SK-N-SH (cell line): Measurements from ENCODE around the gene MYADML2. TPM values are rescaled to one million over a fixed set of nuclear protein-coding genes. Genes with fewer than 3 reads are reported as not detected.

Experiments
- CTCF ChIA-PET: fragments of 300-600, 350-600 bp; formaldehyde crosslinking; extraction: SDS; loops from one replicate; lab custom pipeline; 2021; lab: Yijun Ruan, JAX
- POLR2A ChIA-PET: fragments of 350-600 bp; sonication (Branson Sonifier 250); formaldehyde crosslinking; extraction: SDS; loops from one replicate; lab custom pipeline; 2020; ENCODE audit warnings: antibody characterized with exemption, inconsistent platforms; lab: Yijun Ruan, JAX
- DNase-seq: peaks from one replicate; pipeline ENCODE4 v3.0.0; 2012
- H2AFZ ChIP-seq: fragments of 200-600 bp; sonication (generic); 2 replicates; pipeline ENCODE4 v1.8.1; 2016; ENCODE audit warnings: antibody characterized with exemption, mild to moderate bottlenecking, low read depth
- H3F3A ChIP-seq: fragments of 200-600 bp; sonication (generic); replicated peaks from 2 replicates; pipeline ENCODE3; 2016; ENCODE audit warnings: antibody characterized with exemption, mild to moderate bottlenecking; ENCODE audit not compliant: insufficient read depth
- H3K27ac ChIP-seq, 2 experiments: fragments of 200-500 bp in 1 of 2; fragments of 200-600 bp in 1 of 2; sonication (Bioruptor generic) in 1 of 2; sonication (generic), shearing (Covaris generic) in 1 of 2; 2 replicates each; pipeline versions ENCODE4 v1.5.1 to v1.6.1; 2014 to 2016; ENCODE audit warnings: low read depth in 2 of 2, inconsistent platforms in 1 of 2, low read length in 1 of 2, mild to moderate bottlenecking in 1 of 2, mixed read lengths in 1 of 2
- H3K27me3 ChIP-seq: fragments of 200-600 bp; sonication (generic), shearing (Covaris generic); 2 replicates; pipeline ENCODE4 v1.6.1; 2016; ENCODE audit warnings: mixed run types; ENCODE audit not compliant: insufficient read depth
- H3K36me3 ChIP-seq, 2 experiments: fragments of 200-500 bp in 1 of 2; fragments of 200-600 bp in 1 of 2; sonication (Bioruptor generic) in 1 of 2; sonication (generic) in 1 of 2; replicated peaks in 1 of 2; 2 replicates each; pipeline versions ENCODE3 to v1.5.1; 2014 to 2016; ENCODE audit warnings: low read length in 1 of 2, mild to moderate bottlenecking in 1 of 2; ENCODE audit not compliant: insufficient read depth in 2 of 2, control insufficient read depth in 1 of 2
- H3K4me1 ChIP-seq, 2 experiments: fragments of 200-500 bp in 1 of 2; fragments of 200-600 bp in 1 of 2; sonication (Bioruptor generic) in 1 of 2; sonication (generic), shearing (Covaris generic) in 1 of 2; 2 replicates each; pipeline versions ENCODE4 v1.5.1 to v1.6.1; 2014 to 2016; ENCODE audit warnings: low read depth in 1 of 2, low read length in 1 of 2, mixed run types in 1 of 2; ENCODE audit not compliant: insufficient read depth in 2 of 2, control insufficient read depth in 1 of 2
- H3K4me2 ChIP-seq: fragments of 200-600 bp; sonication (generic), shearing (Covaris generic); 2 replicates; pipeline ENCODE4 v1.6.1; 2017; ENCODE audit warnings: mixed run types
- H3K4me3 ChIP-seq, 2 experiments: fragments of 200-500 bp in 1 of 2; fragments of 200-600 bp in 1 of 2; sonication (Bioruptor generic) in 1 of 2; sonication (generic), shearing (Covaris generic) in 1 of 2; 2 replicates each; pipeline versions ENCODE4 v1.5.1 to v1.8.1; 2014 to 2016; ENCODE audit warnings: low read depth in 2 of 2, inconsistent platforms in 1 of 2, low read length in 1 of 2, mild to moderate bottlenecking in 1 of 2, mixed read lengths in 1 of 2, moderate library complexity in 1 of 2
- H3K79me2 ChIP-seq: fragments of 200-600 bp; sonication (generic); 2 replicates; pipeline ENCODE4 v1.8.1; 2017; ENCODE audit warnings: mild to moderate bottlenecking; ENCODE audit not compliant: insufficient read depth
- H3K9ac ChIP-seq: fragments of 200-600 bp; sonication (generic); 2 replicates; pipeline ENCODE4 v1.6.1; 2017; ENCODE audit warnings: mixed run types
- H3K9me2 ChIP-seq: fragments of 200-600 bp; sonication (generic); 2 replicates; pipeline ENCODE4 v1.6.1; 2017; ENCODE audit warnings: mixed run types
- H3K9me3 ChIP-seq: fragments of 200-600 bp; sonication (generic); 2 replicates; pipeline ENCODE4 v1.6.1; 2017; ENCODE audit warnings: mixed run types, mild to moderate bottlenecking, moderate library complexity
- H4K20me1 ChIP-seq: fragments of 200-600 bp; sonication (generic); 2 replicates; pipeline ENCODE4 v1.6.1; 2017; ENCODE audit warnings: mild to moderate bottlenecking, mixed run types; ENCODE audit not compliant: insufficient read depth
- EP300 ChIP-seq, 2 experiments: IDR thresholded peaks; 2 replicates each; pipeline versions ENCODE4 v1.4.0 to v1.6.1; 2012; ENCODE audit warnings: borderline replicate concordance in 1 of 2, low read depth in 1 of 2, low read length in 1 of 2
- FOSL2 ChIP-seq: IDR thresholded peaks from 2 replicates; pipeline ENCODE4 v1.4.0; 2012; ENCODE audit warnings: low read depth, mild to moderate bottlenecking, moderate library complexity, borderline replicate concordance
- FOXM1 ChIP-seq: IDR thresholded peaks from 2 replicates; pipeline ENCODE4 v1.4.0; 2012; ENCODE audit warnings: low read depth, mild to moderate bottlenecking
- GABPA ChIP-seq: IDR thresholded peaks from 2 replicates; pipeline ENCODE4 v1.4.0; 2012; ENCODE audit warnings: low read depth, mild to moderate bottlenecking
- MXI1 ChIP-seq: IDR thresholded peaks from 2 replicates; pipeline ENCODE4 v1.6.1; 2012; ENCODE audit warnings: mild to moderate bottlenecking, low read depth, low read length, improper control_type of control experiment
- POLR2AphosphoS5 ChIP-seq: IDR thresholded peaks from 2 replicates; pipeline ENCODE4 v1.6.1; 2012; ENCODE audit warnings: low read depth, low read length
- RFX5 ChIP-seq: IDR thresholded peaks from 2 replicates; pipeline ENCODE4 v1.6.1; 2012; ENCODE audit warnings: mild to moderate bottlenecking, improper control_type of control experiment, low read length
- SMC3 ChIP-seq: IDR thresholded peaks from 2 replicates; pipeline ENCODE4 v1.6.1; 2012; ENCODE audit warnings: low read depth, low read length, improper control_type of control experiment
- TAF1 ChIP-seq: IDR thresholded peaks from 2 replicates; pipeline ENCODE4 v1.6.1; 2012; ENCODE audit warnings: low read depth, mild to moderate bottlenecking, low read length, moderate library complexity, borderline replicate concordance
- TCF12 ChIP-seq: IDR thresholded peaks from 2 replicates; pipeline ENCODE4 v1.4.0; 2012
- TEAD4 ChIP-seq: IDR thresholded peaks from 2 replicates; pipeline ENCODE4 v1.4.0; 2012; ENCODE audit warnings: mild to moderate bottlenecking, borderline replicate concordance; ENCODE audit not compliant: insufficient read depth
- WGBS: methylation state at CpG from one replicate; pipeline ENCODE4 v1.1.6; 2017; ENCODE audit warnings: low lambda C conversion rate; 5-methylcytosine and 5-hydroxymethylcytosine counted together
- polyA plus RNA-seq, 3 experiments: library from polyadenylated mRNA; depleted of rRNA; stranded (reverse); fragments of >200 nt; gene quantifications; 2 replicates each; pipeline ENCODE4 v1.2.3, GENCODE V29; 2012
- TF ChIP-seq, protein P1 (sequence below): IDR thresholded peaks from 2 replicates; pipeline ENCODE4 v1.6.1; 2012; ENCODE audit warnings: mild to moderate bottlenecking, low read depth, low read length, moderate library complexity
- TF ChIP-seq, protein P2 (sequence below): IDR thresholded peaks from 2 replicates; pipeline ENCODE4 v1.4.0; 2012; ENCODE audit warnings: low read depth, borderline replicate concordance
- TF ChIP-seq, protein P3 (sequence below): IDR thresholded peaks from 2 replicates; pipeline ENCODE4; 2012
- TF ChIP-seq, protein P4 (sequence below): fragments of 150-350 bp; IDR thresholded peaks from 2 replicates; pipeline ENCODE4 v1.6.1; 2016; ENCODE audit warnings: mild to moderate bottlenecking, low read depth, low read length
- TF ChIP-seq, protein P5 (sequence below): IDR thresholded peaks from 2 replicates; pipeline ENCODE4 v1.4.0; 2012; ENCODE audit warnings: low read depth

MYADML2 gene
- polyA plus RNA-seq, 1 of the 3 experiments (the other 2 are of a cell fraction) = not detected

DNA sequence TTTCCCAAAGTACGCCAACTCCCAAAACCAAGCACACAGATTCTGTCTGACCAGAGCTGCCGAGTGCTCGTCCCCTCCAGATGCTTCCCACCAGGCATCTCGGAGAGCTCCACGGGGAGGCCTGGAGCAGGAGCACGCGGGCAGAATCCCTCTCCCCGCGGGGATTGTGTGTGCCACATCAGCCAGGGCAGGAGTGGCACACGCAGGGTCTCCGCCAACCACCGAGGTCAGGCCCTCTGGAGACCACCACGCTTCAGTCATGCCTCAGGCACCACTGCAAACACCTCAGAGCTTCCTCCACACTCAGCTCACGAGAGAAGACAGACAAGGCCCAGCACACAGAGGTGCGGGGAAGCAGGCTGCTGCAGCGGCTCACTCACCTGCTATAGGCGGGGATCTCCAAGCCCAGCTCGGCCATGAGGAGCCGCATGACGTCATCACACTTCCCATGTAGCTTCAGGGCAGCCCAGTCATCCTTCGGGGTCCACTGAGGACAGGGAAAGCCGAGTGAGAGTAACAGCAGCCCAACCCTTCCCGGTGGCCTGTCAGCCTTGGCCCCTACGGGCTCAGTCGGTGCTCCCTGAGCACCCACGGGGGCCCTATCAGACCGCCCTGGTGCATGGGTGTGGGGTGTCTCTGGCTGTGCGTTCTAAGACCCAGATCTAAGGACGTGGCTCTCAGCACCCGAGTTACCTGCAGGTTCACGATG is 33.5 kb downstream of the MYADML2 start:
- no peaks in the 10 kb centered on the region for H3K9me2 ChIP-seq
- ChIA-PET POLR2A (interaction anchor here (0.8 kb wide), 1 partner anchor 24 kb away, joined by 3 read pairs; the partner anchor contains the start of gene PYCR1), CTCF (interaction anchor here (1.0 to 3.8 kb wide), 9 partner anchors 11 to 241 kb away, joined by 3 to 20 read pairs (median 4); partner anchors contain the start of genes DCXR and NPB)
- no peak overlapping the region for H3K4me3 ChIP-seq
- peaks cover 39% of the 10 kb centered on the region for H4K20me1 ChIP-seq
- peaks cover 40% of the 10 kb centered on the region for H3K79me2 ChIP-seq
- H3F3A ChIP-seq = peaks cover 23% of the 10 kb centered on the region
- H3K9ac ChIP-seq = no peak overlapping the region
- no peaks in the 10 kb centered on the region for H3K27me3 ChIP-seq
- H3K4me1 ChIP-seq = peaks cover 15 to 35% of the 10 kb centered on the region in 2 experiments
- 89% methylated on average over 19 of the region's 31 CpGs for WGBS
- H3K4me2 ChIP-seq = no peak overlapping the region
- H2AFZ ChIP-seq = no peak overlapping the region
- no peaks in the 10 kb centered on the region for H3K9me3 ChIP-seq
- peaks cover 21 to 51% of the 10 kb centered on the region in 2 experiments for H3K36me3 ChIP-seq
- TF ChIP-seq, protein P1, sequence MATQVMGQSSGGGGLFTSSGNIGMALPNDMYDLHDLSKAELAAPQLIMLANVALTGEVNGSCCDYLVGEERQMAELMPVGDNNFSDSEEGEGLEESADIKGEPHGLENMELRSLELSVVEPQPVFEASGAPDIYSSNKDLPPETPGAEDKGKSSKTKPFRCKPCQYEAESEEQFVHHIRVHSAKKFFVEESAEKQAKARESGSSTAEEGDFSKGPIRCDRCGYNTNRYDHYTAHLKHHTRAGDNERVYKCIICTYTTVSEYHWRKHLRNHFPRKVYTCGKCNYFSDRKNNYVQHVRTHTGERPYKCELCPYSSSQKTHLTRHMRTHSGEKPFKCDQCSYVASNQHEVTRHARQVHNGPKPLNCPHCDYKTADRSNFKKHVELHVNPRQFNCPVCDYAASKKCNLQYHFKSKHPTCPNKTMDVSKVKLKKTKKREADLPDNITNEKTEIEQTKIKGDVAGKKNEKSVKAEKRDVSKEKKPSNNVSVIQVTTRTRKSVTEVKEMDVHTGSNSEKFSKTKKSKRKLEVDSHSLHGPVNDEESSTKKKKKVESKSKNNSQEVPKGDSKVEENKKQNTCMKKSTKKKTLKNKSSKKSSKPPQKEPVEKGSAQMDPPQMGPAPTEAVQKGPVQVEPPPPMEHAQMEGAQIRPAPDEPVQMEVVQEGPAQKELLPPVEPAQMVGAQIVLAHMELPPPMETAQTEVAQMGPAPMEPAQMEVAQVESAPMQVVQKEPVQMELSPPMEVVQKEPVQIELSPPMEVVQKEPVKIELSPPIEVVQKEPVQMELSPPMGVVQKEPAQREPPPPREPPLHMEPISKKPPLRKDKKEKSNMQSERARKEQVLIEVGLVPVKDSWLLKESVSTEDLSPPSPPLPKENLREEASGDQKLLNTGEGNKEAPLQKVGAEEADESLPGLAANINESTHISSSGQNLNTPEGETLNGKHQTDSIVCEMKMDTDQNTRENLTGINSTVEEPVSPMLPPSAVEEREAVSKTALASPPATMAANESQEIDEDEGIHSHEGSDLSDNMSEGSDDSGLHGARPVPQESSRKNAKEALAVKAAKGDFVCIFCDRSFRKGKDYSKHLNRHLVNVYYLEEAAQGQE = no peak
- TF ChIP-seq, protein P2, sequence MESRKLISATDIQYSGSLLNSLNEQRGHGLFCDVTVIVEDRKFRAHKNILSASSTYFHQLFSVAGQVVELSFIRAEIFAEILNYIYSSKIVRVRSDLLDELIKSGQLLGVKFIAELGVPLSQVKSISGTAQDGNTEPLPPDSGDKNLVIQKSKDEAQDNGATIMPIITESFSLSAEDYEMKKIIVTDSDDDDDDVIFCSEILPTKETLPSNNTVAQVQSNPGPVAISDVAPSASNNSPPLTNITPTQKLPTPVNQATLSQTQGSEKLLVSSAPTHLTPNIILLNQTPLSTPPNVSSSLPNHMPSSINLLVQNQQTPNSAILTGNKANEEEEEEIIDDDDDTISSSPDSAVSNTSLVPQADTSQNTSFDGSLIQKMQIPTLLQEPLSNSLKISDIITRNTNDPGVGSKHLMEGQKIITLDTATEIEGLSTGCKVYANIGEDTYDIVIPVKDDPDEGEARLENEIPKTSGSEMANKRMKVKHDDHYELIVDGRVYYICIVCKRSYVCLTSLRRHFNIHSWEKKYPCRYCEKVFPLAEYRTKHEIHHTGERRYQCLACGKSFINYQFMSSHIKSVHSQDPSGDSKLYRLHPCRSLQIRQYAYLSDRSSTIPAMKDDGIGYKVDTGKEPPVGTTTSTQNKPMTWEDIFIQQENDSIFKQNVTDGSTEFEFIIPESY = no peak
- no peak for TF ChIP-seq TCF12
- TF ChIP-seq EP300 (IDR thresholded peaks at IDR 0.05; ENCODE audit: borderline replicate concordance in 1 of 2, low read depth in 1 of 2, low read length in 1 of 2) = no peak
- TF ChIP-seq, protein P3, sequence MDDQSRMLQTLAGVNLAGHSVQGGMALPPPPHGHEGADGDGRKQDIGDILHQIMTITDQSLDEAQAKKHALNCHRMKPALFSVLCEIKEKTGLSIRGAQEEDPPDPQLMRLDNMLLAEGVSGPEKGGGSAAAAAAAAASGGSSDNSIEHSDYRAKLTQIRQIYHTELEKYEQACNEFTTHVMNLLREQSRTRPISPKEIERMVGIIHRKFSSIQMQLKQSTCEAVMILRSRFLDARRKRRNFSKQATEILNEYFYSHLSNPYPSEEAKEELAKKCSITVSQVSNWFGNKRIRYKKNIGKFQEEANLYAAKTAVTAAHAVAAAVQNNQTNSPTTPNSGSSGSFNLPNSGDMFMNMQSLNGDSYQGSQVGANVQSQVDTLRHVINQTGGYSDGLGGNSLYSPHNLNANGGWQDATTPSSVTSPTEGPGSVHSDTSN = no peak
- no peak for TF ChIP-seq POLR2AphosphoS5
- TF ChIP-seq GABPA = no peak
- TF ChIP-seq FOSL2 = no peak
- no peak for TF ChIP-seq SMC3
- TF ChIP-seq FOXM1 = no peak
- TF ChIP-seq, protein P4, sequence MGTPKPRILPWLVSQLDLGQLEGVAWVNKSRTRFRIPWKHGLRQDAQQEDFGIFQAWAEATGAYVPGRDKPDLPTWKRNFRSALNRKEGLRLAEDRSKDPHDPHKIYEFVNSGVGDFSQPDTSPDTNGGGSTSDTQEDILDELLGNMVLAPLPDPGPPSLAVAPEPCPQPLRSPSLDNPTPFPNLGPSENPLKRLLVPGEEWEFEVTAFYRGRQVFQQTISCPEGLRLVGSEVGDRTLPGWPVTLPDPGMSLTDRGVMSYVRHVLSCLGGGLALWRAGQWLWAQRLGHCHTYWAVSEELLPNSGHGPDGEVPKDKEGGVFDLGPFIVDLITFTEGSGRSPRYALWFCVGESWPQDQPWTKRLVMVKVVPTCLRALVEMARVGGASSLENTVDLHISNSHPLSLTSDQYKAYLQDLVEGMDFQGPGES = no peak
- TF ChIP-seq TEAD4 = no peak
- TF ChIP-seq TAF1 = no peak
- no peak for TF ChIP-seq RFX5
- no peak for TF ChIP-seq MXI1
- TF ChIP-seq, protein P5, sequence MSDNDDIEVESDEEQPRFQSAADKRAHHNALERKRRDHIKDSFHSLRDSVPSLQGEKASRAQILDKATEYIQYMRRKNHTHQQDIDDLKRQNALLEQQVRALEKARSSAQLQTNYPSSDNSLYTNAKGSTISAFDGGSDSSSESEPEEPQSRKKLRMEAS = no peak
- DNase-seq = no peak
- no peak overlapping the region for H3K27ac ChIP-seq
